A673 (cell line): Measurements from ENCODE around the gene BTBD9.

Experiments
- EZH2 ChIP-seq: fragments of 200-600 bp; sonication (generic); IDR thresholded peaks from 2 replicates; pipeline ENCODE4 v1.6.1; 2017; ENCODE audit warnings: borderline replicate concordance, low read depth, mild to moderate bottlenecking, mixed read lengths, antibody characterized with exemption, low read length; ENCODE audit not compliant: poor library complexity, severe bottlenecking
- TF ChIP-seq, protein P1 (sequence below): fragments of 300-800, 200-600 bp; sonication (generic); conservative IDR thresholded peaks from 2 replicates; pipeline ENCODE4 v1.5.1; 2017; ENCODE audit warnings: low read depth, mild to moderate bottlenecking, antibody characterized with exemption, low read length, moderate library complexity, mixed read lengths

DNA sequence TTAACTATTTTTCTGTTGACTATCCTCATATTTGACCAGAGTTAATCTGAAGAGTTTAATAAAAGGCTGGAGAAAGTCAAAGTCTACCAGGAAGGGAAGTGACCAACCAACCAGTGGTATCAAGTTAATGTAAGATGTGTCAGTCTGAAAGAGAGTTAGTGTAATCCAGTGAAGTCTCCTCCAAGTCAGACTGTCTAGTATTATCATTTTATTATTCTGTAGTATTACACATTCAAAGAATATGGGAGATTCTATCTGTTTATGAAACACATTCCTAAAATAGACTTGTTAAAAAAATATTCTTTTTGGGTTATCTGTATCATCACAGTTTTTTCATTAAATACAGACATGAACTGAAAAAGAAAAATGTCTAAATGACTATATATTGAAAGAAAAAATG lies 194.4 kb downstream of the BTBD9 start:
- TF ChIP-seq, protein P1, sequence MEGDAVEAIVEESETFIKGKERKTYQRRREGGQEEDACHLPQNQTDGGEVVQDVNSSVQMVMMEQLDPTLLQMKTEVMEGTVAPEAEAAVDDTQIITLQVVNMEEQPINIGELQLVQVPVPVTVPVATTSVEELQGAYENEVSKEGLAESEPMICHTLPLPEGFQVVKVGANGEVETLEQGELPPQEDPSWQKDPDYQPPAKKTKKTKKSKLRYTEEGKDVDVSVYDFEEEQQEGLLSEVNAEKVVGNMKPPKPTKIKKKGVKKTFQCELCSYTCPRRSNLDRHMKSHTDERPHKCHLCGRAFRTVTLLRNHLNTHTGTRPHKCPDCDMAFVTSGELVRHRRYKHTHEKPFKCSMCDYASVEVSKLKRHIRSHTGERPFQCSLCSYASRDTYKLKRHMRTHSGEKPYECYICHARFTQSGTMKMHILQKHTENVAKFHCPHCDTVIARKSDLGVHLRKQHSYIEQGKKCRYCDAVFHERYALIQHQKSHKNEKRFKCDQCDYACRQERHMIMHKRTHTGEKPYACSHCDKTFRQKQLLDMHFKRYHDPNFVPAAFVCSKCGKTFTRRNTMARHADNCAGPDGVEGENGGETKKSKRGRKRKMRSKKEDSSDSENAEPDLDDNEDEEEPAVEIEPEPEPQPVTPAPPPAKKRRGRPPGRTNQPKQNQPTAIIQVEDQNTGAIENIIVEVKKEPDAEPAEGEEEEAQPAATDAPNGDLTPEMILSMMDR = no peak
- no peak for TF ChIP-seq EZH2
